HepG2 (cell line): Measurements from ENCODE around the gene PLPPR5.

Experiments
- BHLHE40 ChIP-seq: IDR thresholded peaks from 2 replicates; pipeline ENCODE4 v1.6.1; 2011; ENCODE audit warnings: low read length, improper control_type of control experiment
- BRCA1 ChIP-seq: sonication (generic); formaldehyde crosslinking; IDR thresholded peaks from 2 replicates; pipeline ENCODE4 v1.4.0; 2020; ENCODE audit warnings: missing genetic modification reagents
- DBP ChIP-seq: sonication (generic); formaldehyde crosslinking; IDR thresholded peaks from 2 replicates; pipeline ENCODE4 v1.4.0; 2020; ENCODE audit warnings: missing genetic modification reagents; ENCODE audit errors: not compliant biosample characterization
- FOXM1 ChIP-seq: sonication (generic); formaldehyde crosslinking; IDR thresholded peaks from 2 replicates; pipeline ENCODE4 v1.5.0; 2020; ENCODE audit warnings: missing genetic modification reagents
- RAD51 ChIP-seq: fragments of 450-650 bp; IDR thresholded peaks from 2 replicates; pipeline ENCODE4 v1.6.1; 2016; ENCODE audit warnings: borderline replicate concordance
- RORA ChIP-seq: sonication (generic); formaldehyde crosslinking; IDR thresholded peaks from 2 replicates; pipeline ENCODE4 v1.5.0; 2020; ENCODE audit warnings: mild to moderate bottlenecking, missing genetic modification reagents, moderate library complexity
- ZNF232 ChIP-seq: sonication (generic); formaldehyde crosslinking; IDR thresholded peaks from 2 replicates; pipeline ENCODE4 v1.4.0; 2020; ENCODE audit warnings: missing genetic modification reagents, borderline replicate concordance
- ZNF747 ChIP-seq: sonication (generic); formaldehyde crosslinking; IDR thresholded peaks from 2 replicates; pipeline ENCODE4 v1.8.1; 2023; ENCODE audit warnings: missing genetic modification reagents, mild to moderate bottlenecking, borderline replicate concordance
- TF ChIP-seq, protein P1 (sequence below): sonication (generic); formaldehyde crosslinking; IDR thresholded peaks from 2 replicates; pipeline ENCODE4 v1.4.0; 2020; ENCODE audit warnings: missing genetic modification reagents
- TF ChIP-seq, protein P2 (sequence below): sonication (generic); formaldehyde crosslinking; IDR thresholded peaks from 2 replicates; pipeline ENCODE4 v1.4.0; 2020; ENCODE audit warnings: missing genetic modification reagents

GRCh38 chr1:98908980-98909379 lies 95.7 kb downstream of the PLPPR5 start:
- TF ChIP-seq RAD51, result no peak
- no peak for TF ChIP-seq BRCA1 (CRISPR knock-in tag)
- no peak for TF ChIP-seq RORA (CRISPR knock-in tag)
- no peak for TF ChIP-seq ZNF232 (CRISPR knock-in tag)
- TF ChIP-seq FOXM1 (CRISPR knock-in tag), result no peak
- no peak for TF ChIP-seq BHLHE40
- TF ChIP-seq, protein P1, sequence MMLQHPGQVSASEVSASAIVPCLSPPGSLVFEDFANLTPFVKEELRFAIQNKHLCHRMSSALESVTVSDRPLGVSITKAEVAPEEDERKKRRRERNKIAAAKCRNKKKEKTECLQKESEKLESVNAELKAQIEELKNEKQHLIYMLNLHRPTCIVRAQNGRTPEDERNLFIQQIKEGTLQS (CRISPR knock-in tag), result no peak
- TF ChIP-seq ZNF747, result no peak
- TF ChIP-seq, protein P2, sequence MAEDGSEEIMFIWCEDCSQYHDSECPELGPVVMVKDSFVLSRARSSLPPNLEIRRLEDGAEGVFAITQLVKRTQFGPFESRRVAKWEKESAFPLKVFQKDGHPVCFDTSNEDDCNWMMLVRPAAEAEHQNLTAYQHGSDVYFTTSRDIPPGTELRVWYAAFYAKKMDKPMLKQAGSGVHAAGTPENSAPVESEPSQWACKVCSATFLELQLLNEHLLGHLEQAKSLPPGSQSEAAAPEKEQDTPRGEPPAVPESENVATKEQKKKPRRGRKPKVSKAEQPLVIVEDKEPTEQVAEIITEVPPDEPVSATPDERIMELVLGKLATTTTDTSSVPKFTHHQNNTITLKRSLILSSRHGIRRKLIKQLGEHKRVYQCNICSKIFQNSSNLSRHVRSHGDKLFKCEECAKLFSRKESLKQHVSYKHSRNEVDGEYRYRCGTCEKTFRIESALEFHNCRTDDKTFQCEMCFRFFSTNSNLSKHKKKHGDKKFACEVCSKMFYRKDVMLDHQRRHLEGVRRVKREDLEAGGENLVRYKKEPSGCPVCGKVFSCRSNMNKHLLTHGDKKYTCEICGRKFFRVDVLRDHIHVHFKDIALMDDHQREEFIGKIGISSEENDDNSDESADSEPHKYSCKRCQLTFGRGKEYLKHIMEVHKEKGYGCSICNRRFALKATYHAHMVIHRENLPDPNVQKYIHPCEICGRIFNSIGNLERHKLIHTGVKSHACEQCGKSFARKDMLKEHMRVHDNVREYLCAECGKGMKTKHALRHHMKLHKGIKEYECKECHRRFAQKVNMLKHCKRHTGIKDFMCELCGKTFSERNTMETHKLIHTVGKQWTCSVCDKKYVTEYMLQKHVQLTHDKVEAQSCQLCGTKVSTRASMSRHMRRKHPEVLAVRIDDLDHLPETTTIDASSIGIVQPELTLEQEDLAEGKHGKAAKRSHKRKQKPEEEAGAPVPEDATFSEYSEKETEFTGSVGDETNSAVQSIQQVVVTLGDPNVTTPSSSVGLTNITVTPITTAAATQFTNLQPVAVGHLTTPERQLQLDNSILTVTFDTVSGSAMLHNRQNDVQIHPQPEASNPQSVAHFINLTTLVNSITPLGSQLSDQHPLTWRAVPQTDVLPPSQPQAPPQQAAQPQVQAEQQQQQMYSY (CRISPR knock-in tag), result no peak
- TF ChIP-seq DBP (CRISPR knock-in tag), result no peak
